GM12878 (cell line): Measurements from ENCODE around the gene PTGFRN. TPM values are rescaled to one million over a fixed set of nuclear protein-coding genes. Genes with fewer than 3 reads are reported as not detected.

Source experiments
- ATAC-seq: fragments of 200-7000 bp; cut with Tn5 transposase; 3 replicates; pipeline ENCODE4 v1.9.1; 2020; ENCODE audit warnings: mild to moderate bottlenecking, moderate library complexity
- BruUV-seq: library from RNA; stranded (reverse); fragments of 400-500 nt; replicated peaks from 2 replicates; lab custom pipeline; 2021; lab: Mats Ljungman, UMichigan
- CTCF ChIA-PET: fragments of 300-600 bp; sonication (Branson Sonifier 250); formaldehyde crosslinking; extraction: SDS; loops from one replicate; lab custom pipeline; 2021; ENCODE audit warnings: inconsistent platforms; lab: Yijun Ruan, JAX
- POLR2A ChIA-PET: fragments of 350-600 bp; formaldehyde crosslinking; extraction: SDS; loops from one replicate; lab custom pipeline; 2021; ENCODE audit warnings: inconsistent platforms; lab: Charles Lee
- RAD21 ChIA-PET: fragments of 300-600 bp; sonication (Branson Sonifier 250); formaldehyde crosslinking; loops from one replicate; lab custom pipeline; 2023; ENCODE audit warnings: antibody characterized with exemption; ENCODE audit not compliant: unreplicated experiment; lab: Charles Lee
- SMC1A ChIA-PET: fragments of 300-600 bp; sonication (Branson Sonifier 250); formaldehyde crosslinking; loops from one replicate; lab custom pipeline; 2023; ENCODE audit not compliant: unreplicated experiment, uncharacterized antibody; lab: Charles Lee
- DNase-seq: peaks from one replicate; pipeline ENCODE4 v3.0.0-alpha.2; 2011; ENCODE audit warnings: low read depth, low spot score
- FAIRE-seq: peaks from 3 replicates; lab custom pipeline; 2011; peaks lifted over from hg19 to GRCh38; lab: Jason Lieb, UNC
- H2AFZ ChIP-seq: 2 replicates; pipeline ENCODE4 v1.6.0; 2011; ENCODE audit warnings: low read depth, low read length, control low read depth; ENCODE audit not compliant: control insufficient read depth
- H3K27ac ChIP-seq: 2 replicates; pipeline ENCODE4 v1.5.1; 2011; ENCODE audit warnings: control low read depth; ENCODE audit not compliant: control insufficient read depth, insufficient read depth
- H3K27me3 ChIP-seq, 2 experiments: replicated peaks in 1 of 2; 2 replicates each; pipeline versions ENCODE4 v1.6.0 to v1.6.1; 2011; ENCODE audit warnings: low read length in 1 of 2; ENCODE audit not compliant: control insufficient read depth in 2 of 2, insufficient read depth in 2 of 2
- H3K36me3 ChIP-seq, 2 experiments: 2 replicates each; pipeline ENCODE4 v1.5.1; 2011; ENCODE audit warnings: low read length in 1 of 2; ENCODE audit not compliant: control insufficient read depth in 2 of 2, insufficient read depth in 2 of 2
- H3K4me1 ChIP-seq: 2 replicates; pipeline ENCODE4 v1.6.1; 2011; ENCODE audit warnings: mild to moderate bottlenecking, low read length, moderate library complexity, mixed read lengths; ENCODE audit not compliant: control insufficient read depth, insufficient read depth
- H3K4me2 ChIP-seq: 2 replicates; pipeline ENCODE4 v1.6.0; 2011; ENCODE audit warnings: control low read depth; ENCODE audit not compliant: control insufficient read depth, insufficient read depth
- H3K4me3 ChIP-seq: fragments of 200-600 bp; sonication (generic); 2 replicates; pipeline ENCODE4 v1.5.1; 2016
- H3K79me2 ChIP-seq: 2 replicates; pipeline ENCODE4 v1.6.0; 2011; ENCODE audit warnings: low read length; ENCODE audit not compliant: control insufficient read depth, insufficient read depth
- H3K9ac ChIP-seq: 2 replicates; pipeline ENCODE4 v1.8.0; 2011; ENCODE audit warnings: low read length, control low read depth, mixed read lengths; ENCODE audit not compliant: control insufficient read depth, insufficient read depth
- H3K9me3 ChIP-seq: replicated peaks from 3 replicates; pipeline ENCODE4 v1.5.1; 2011; ENCODE audit warnings: mild to moderate bottlenecking, low read length; ENCODE audit not compliant: control insufficient read depth, insufficient read depth
- H4K20me1 ChIP-seq: 2 replicates; pipeline ENCODE4 v1.6.0; 2011; ENCODE audit not compliant: control insufficient read depth, insufficient read depth
- ASH2L ChIP-seq: fragments of 300-600, 200-600 bp; sonication (generic); IDR thresholded peaks from 2 replicates; pipeline ENCODE4 v1.6.1; 2017; ENCODE audit warnings: low read depth, mild to moderate bottlenecking, borderline replicate concordance
- BHLHE40 ChIP-seq, 2 experiments: fragments of 450-650 bp in 1 of 2; IDR thresholded peaks; 2 replicates each; pipeline ENCODE4 v1.6.1; 2011 to 2017; ENCODE audit warnings: low read depth in 2 of 2, borderline replicate concordance in 1 of 2, improper control_type of control experiment in 1 of 2, low read length in 1 of 2, mild to moderate bottlenecking in 1 of 2
- CEBPZ ChIP-seq: fragments of 150-350 bp; IDR thresholded peaks from 2 replicates; pipeline ENCODE4 v1.6.1; 2016; ENCODE audit warnings: low read depth, low read length
- GABPA ChIP-seq: IDR thresholded peaks from 2 replicates; pipeline ENCODE4 v1.6.1; 2014; ENCODE audit warnings: antibody characterized with exemption, low read depth, mild to moderate bottlenecking, inconsistent platforms
- GATAD2B ChIP-seq: fragments of 450-650 bp; conservative IDR thresholded peaks from 2 replicates; pipeline ENCODE4 v1.6.1; 2017; ENCODE audit warnings: low read depth, mild to moderate bottlenecking, moderate library complexity
- LARP7 ChIP-seq: fragments of 450-650 bp; IDR thresholded peaks from 2 replicates; pipeline ENCODE4 v1.6.1; 2017; ENCODE audit warnings: mild to moderate bottlenecking
- MXI1 ChIP-seq: fragments of 150-350 bp; IDR thresholded peaks from 2 replicates; pipeline ENCODE4 v1.6.1; 2011; ENCODE audit warnings: low read depth, mild to moderate bottlenecking, inconsistent platforms, low read length, improper control_type of control experiment
- NFYA ChIP-seq: IDR thresholded peaks from 2 replicates; pipeline ENCODE4 v1.6.1; 2011; ENCODE audit warnings: low read depth, mild to moderate bottlenecking, low read length, improper control_type of control experiment, borderline replicate concordance
- NFYB ChIP-seq: IDR thresholded peaks from 2 replicates; pipeline ENCODE4 v1.6.1; 2011; ENCODE audit warnings: low read depth, mild to moderate bottlenecking, low read length, improper control_type of control experiment, moderate library complexity; ENCODE audit not compliant: insufficient read depth
- SREBF2 ChIP-seq: IDR thresholded peaks from 2 replicates; pipeline ENCODE4 v1.6.1; 2012; ENCODE audit warnings: mild to moderate bottlenecking, low read length
- STAT1 ChIP-seq: fragments of 450-650 bp; conservative IDR thresholded peaks from 2 replicates; pipeline ENCODE4 v1.6.1; 2014; ENCODE audit warnings: antibody characterized with exemption, mild to moderate bottlenecking
- YY1 ChIP-seq: IDR thresholded peaks from 2 replicates; pipeline ENCODE4 v1.6.1; 2011; ENCODE audit warnings: low read depth, mild to moderate bottlenecking, low read length
- ZBED1 ChIP-seq: IDR thresholded peaks from 2 replicates; pipeline ENCODE4 v1.6.1; 2016; ENCODE audit warnings: borderline replicate concordance
- ZNF622 ChIP-seq: fragments of 450-650 bp; IDR thresholded peaks from 2 replicates; pipeline ENCODE4 v1.6.1; 2017; ENCODE audit warnings: mild to moderate bottlenecking, inconsistent platforms
- ZNF687 ChIP-seq: fragments of 450-650 bp; IDR thresholded peaks from 2 replicates; pipeline ENCODE4 v1.6.1; 2017; ENCODE audit warnings: mild to moderate bottlenecking, moderate library complexity
- WGBS: methylation state at CpG from one replicate; pipeline ENCODE4 v1.1.6; 2016; ENCODE audit warnings: low lambda C conversion rate; ENCODE audit not compliant: insufficient replicate concordance, insufficient coverage; ENCODE audit errors: missing lambda C conversion rate; 5-methylcytosine and 5-hydroxymethylcytosine counted together
- in situ Hi-C: fragments of 300-500 bp; cut with MboI; formaldehyde crosslinking; loops from 9 replicates; pipeline ENCODE4 v1.14.3; 2018; ENCODE audit warnings: mixed read lengths
- intact Hi-C: fragments of 100-400 bp; cut with micrococcal nuclease; formaldehyde crosslinking; loops from one replicate; pipeline ENCODE4 v1.14.2; 2022; ENCODE audit not compliant: unreplicated experiment
- polyA plus RNA-seq, 11 experiments: library from polyadenylated mRNA; depleted of rRNA in 4 of 11; unstranded in 6 of 11; stranded (reverse) in 5 of 11; fragments of >200 nt; fragmentation: Nextera tagmentation in 4 of 11; fragmentation: Illumina TruSeq in 1 of 11; extraction: Ambion mirVana in 4 of 11; extraction: Trizol in 1 of 11; gene quantifications; 1 replicate in 1 of 11; 2 replicates in 10 of 11; pipeline versions ENCODE4 v1.2.1 to v1.2.3, GENCODE V29; 2011 to 2016; ENCODE audit warnings: inconsistent platforms in 2 of 11, missing spikeins in 2 of 11, low read depth in 1 of 11
- total RNA-seq, 4 experiments: library from RNA; depleted of rRNA in 3 of 4; stranded (reverse); fragments of >200 nt in 3 of 4; fragmentation: Illumina TruSeq in 1 of 4; extraction: Trizol in 1 of 4; gene quantifications; 2 replicates each; pipeline versions ENCODE4 v1.2.1 to v1.2.3, GENCODE V29; 2013 to 2021
- TF ChIP-seq, protein P1 (sequence below): IDR thresholded peaks from 2 replicates; pipeline ENCODE4 v1.6.1; 2011; ENCODE audit warnings: borderline replicate concordance, low read depth, mild to moderate bottlenecking, moderate library complexity, mixed read lengths, low read length; ENCODE audit not compliant: insufficient read depth; ENCODE audit errors: extremely low read length

Gene PTGFRN
- total and polyA plus RNA-seq, 10 of the 15 experiments (the other 5 are each of a cell fraction or from before 2014, with no cell fraction given): 2.7 to 8.3 (median 5.1) TPM

DNA sequence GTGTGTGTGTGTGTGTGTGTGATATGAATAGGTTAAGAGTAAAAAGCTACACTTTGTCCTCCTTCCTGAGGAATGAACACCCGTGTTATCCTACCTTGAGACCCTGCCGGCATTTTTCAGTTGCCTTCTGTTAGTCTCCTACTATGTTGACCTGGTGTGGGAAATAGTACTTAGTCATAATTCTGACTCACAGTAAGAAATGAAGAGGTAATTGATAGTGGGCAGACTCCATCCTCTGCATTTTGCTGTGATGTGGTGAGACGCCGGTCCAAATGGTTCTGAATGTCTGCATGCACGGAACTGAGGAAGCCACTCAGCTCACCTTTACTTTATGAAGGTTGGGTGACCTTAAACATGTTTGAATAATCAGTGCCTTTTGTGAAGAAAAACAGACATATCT lies 104.5 kb downstream of the PTGFRN start (continued):
- TF ChIP-seq ZNF687: no peak
- TF ChIP-seq, protein P1, sequence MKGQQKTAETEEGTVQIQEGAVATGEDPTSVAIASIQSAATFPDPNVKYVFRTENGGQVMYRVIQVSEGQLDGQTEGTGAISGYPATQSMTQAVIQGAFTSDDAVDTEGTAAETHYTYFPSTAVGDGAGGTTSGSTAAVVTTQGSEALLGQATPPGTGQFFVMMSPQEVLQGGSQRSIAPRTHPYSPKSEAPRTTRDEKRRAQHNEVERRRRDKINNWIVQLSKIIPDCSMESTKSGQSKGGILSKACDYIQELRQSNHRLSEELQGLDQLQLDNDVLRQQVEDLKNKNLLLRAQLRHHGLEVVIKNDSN: no peak
- TF ChIP-seq NFYB: no peak
- no peak for TF ChIP-seq YY1
- TF ChIP-seq BHLHE40 (IDR thresholded peaks at IDR 0.05; ENCODE audit: borderline replicate concordance in 1 of 2, low read depth in 2 of 2, low read length in 1 of 2): no peak
- no peak for TF ChIP-seq ZNF622
- TF ChIP-seq SREBF2: no peak

GRCh38 chr1:117015724-117016123 lies 106.0 kb downstream of the PTGFRN start:
- no peak overlapping the region for H2AFZ ChIP-seq
- H3K79me2 ChIP-seq: no peaks in the 10 kb centered on the region
- ChIA-PET POLR2A (interaction anchor here (0.5 kb wide), 1 partner anchor 169 kb away, joined by 3 read pairs; no protein-coding TSS in a partner anchor), CTCF (interaction anchor here (1.4 to 2.7 kb wide), 2 partner anchors 10 to 11 kb away, joined by 3 to 9 read pairs; no protein-coding TSS in a partner anchor), RAD21 (interaction anchor here (2.0 kb wide), 1 partner anchor 12 kb away, joined by 5 read pairs; no protein-coding TSS in a partner anchor), SMC1A (no interaction called here)
- H3K36me3 ChIP-seq: no peaks in the 10 kb centered on the region; a peak in 1 of 4 replicates
- intact Hi-C loops (no loop called here), in situ Hi-C loops (no loop called here)
- no peaks in the 10 kb centered on the region for H3K9me3 ChIP-seq
- DNase-seq (no peak), FAIRE-seq (no peak), ATAC-seq (no peak)
- no peak overlapping the region for H3K4me2 ChIP-seq
- no peak overlapping the region for H3K4me3 ChIP-seq
- no peak overlapping the region for H3K9ac ChIP-seq
- H3K4me1 ChIP-seq: peaks cover 5% of the 10 kb centered on the region; the same call in 1 of the 2 replicates
- no TSS peak for BruUV-seq
- no peaks in the 10 kb centered on the region for H4K20me1 ChIP-seq
- 29% methylated on average over 3 of the region's 3 CpGs for WGBS
- no peaks in the 10 kb centered on the region for H3K27me3 ChIP-seq
- H3K27ac ChIP-seq: no peak overlapping the region
- TF ChIP-seq LARP7: no peak
- no peak for TF ChIP-seq NFYA
- TF ChIP-seq GABPA: no peak
- no peak for TF ChIP-seq GATAD2B
- no peak for TF ChIP-seq CEBPZ
- no peak for TF ChIP-seq STAT1
- TF ChIP-seq MXI1: no peak
- TF ChIP-seq ASH2L: no peak
- no peak for TF ChIP-seq ZBED1
